ENCODE results near the gene HOXC9. TPM values are rescaled to one million over a fixed set of nuclear protein-coding genes. Genes with fewer than 3 reads are reported as not detected.

The HOXC9 gene
- total RNA-seq, 1 donor from 2014 or later, result 10.2 TPM

DNA sequence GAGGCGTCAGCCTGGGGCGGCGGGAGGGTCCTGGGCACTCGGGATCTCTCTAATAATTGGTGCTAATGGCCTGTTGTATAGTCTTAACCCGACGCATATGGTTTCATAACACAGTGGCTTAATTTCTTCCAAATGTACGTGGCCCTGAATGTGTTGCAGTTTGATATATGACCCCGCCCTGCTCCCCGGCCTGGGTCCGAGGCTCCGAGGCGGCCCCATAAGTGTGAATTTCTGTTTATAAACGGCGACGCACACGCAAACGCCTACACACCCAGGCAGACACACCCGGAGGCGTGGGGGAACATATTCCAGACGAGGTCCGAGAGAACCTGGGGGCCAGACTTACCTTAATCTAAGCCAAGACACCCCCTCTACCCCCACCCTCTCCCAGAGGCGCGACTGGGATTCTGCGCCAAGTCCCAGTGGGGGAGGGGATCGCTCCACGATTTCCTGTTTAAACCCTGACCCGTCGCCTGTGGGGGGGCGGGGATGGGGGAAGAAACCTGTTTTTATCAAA is 18.6 kb downstream of the HOXC9 start:
- ATAC-seq, result peak; percentile 52

GRCh38 chr12:54019091-54019811 is 19.3 kb downstream of the HOXC9 start:
- intact Hi-C loops (cut with DNase I), result no loop called here
- DNase-seq (ENCODE audit: low spot score) (no peak), ATAC-seq (peak; percentile 2)

More for the DNA sequence above, 18.6 kb downstream of the HOXC9 start:
- DNase-seq (ENCODE audit: low spot score), result peak; percentile 89
- intact Hi-C loops (cut with DNase I), result no loop called here

- ATAC-seq (no peak), DNase-seq (ENCODE audit: low spot score) (no peak)
- intact Hi-C loops (cut with DNase I), result no loop called here
These were observed 20.1 kb downstream of the HOXC9 start for GRCh38 chr12:54019924-54020590.

DNA sequence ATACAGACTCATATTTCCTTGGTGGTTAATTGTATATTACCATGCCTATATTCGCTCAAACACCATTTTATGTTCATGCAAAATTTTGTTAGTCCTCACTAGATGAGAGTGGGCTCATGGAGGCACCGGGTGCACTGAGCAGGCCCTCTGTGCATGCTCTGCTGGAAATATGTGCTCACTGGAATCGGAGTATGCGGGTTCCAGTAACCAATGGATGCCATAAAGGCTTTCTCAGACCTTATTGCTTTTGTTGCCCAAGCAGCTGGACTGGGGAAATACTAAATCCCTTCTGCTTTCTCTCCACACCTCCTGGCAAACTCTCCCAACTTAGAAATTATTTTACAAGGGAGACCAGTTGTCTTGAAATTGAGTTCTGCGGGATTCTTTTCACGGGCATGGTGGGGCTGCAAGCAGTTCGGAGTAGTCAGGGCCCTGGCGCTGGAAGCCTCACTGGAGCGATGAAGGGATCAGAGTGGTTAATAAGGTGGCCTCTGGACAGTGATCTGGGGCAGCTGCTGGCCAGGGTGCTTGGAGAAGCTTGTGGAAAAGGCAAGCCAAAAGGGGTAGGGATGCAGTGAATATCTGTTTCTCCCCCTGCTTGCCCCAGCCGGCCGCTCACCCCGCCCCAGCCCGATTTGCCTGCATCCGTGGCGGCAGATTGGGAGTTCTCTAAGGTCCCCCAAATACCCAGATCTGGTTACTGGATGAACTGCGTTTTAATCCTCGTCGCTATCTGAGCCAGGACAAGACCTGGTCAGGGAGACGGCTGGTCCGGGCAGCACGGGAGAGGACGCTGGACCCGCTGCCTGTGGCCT is 20.8 kb downstream of the HOXC9 start:
- ATAC-seq (no peak), DNase-seq (ENCODE audit: low spot score) (no peak)
- intact Hi-C loops (cut with DNase I), result no loop called here

DNA sequence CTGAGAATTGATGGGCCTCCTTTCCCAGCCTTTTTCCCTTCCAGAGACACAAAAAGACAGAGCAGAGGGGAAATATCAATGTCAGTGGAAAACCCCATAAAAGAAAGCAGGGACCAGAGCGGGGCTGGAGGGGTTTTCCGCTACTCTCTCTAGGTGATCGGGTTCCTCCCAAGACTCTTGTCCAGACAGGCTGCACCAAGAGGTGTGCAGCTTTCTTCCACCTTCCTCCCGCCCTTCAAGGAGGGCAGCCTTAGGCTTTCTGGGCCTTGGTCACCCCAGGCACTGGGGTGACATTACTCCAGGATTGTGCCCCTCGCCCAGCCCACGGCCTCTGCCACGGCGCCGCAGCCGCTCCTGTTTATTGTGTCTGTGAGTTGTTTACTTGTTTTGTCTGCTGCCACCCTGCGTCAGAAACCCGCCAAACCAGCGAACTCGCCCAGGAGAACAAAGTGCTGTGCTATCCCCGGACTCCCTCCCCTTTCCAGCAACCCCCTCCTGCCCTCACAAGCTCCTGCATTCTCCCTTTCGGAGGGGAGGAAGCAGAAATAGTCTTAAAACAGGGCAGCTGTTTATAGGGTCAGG is 21.6 kb downstream of the HOXC9 start:
- no peak for ATAC-seq
- intact Hi-C loops (cut with DNase I), result no loop called here
- DNase-seq (ENCODE audit: low spot score), result no peak

DNA sequence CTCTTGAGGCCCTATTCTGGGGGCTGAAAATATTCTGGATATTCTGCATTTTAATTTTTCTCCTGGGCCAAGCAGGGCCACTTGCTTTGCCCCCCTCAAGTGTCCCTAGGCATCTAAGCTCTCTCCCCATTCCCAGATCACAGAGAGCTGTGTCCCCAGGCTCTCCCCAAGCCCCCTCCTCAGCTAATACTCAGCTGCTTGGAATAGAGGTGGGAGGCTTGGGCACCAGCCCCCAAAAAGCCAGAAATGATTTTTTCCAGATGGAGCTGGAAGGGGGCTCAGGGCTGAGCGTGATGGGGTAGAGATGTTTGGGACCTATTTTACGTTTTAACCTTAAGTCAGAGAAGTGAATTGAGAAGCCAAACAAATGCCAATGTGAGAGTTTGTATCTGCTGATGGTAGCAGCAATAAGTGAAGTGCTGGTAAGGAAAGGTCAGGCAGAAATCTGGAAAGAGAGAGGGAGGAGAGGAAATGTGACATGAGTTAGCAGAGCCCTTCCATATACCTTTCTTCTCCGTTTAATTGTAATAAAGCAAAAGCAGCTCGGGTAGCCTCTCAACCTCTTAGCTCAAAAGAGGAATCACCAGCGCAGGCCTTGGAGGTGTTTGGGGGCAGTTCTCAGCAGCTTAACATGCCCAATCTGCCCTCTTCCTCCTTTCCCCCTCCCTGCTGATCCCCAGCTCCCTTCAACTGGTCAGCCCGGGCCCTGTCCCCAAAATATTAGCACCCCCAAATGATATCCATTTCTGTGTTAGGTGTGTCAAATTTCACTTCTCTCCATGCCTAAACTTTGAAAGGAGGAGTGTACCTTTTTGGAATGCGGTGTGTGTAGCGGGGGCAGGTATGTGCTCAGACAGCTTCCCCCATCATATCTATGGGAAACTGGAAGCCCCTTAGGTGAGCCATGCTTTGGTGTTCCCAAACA is 23.3 kb downstream of the HOXC9 start:
- no peak for ATAC-seq
- no peak for DNase-seq (ENCODE audit: low spot score)
- intact Hi-C loops (cut with DNase I), result no loop called here

DNA sequence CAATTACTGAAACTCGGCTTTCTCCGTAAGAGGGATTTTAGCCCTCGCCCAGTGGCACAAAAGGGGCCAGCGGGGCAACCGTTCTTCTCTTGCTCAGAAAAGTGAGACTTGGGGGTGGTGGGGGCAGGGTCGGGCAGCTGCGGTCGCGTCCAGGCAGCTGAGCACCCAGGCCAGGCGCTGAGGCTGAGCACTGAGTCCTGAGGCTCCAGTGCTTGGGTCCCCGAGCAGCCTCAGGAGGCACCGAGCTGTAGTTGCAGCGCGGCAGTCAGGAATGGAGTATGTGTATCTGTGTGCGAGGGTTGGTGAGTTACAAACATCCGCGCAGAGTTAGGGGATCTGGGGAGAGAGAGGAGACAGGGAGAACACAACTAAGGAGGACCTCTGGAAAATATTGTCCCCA is 24.2 kb downstream of the HOXC9 start:
- intact Hi-C loops (cut with DNase I), result no loop called here
- no peak for ATAC-seq
- no peak for DNase-seq (ENCODE audit: low spot score)

DNA sequence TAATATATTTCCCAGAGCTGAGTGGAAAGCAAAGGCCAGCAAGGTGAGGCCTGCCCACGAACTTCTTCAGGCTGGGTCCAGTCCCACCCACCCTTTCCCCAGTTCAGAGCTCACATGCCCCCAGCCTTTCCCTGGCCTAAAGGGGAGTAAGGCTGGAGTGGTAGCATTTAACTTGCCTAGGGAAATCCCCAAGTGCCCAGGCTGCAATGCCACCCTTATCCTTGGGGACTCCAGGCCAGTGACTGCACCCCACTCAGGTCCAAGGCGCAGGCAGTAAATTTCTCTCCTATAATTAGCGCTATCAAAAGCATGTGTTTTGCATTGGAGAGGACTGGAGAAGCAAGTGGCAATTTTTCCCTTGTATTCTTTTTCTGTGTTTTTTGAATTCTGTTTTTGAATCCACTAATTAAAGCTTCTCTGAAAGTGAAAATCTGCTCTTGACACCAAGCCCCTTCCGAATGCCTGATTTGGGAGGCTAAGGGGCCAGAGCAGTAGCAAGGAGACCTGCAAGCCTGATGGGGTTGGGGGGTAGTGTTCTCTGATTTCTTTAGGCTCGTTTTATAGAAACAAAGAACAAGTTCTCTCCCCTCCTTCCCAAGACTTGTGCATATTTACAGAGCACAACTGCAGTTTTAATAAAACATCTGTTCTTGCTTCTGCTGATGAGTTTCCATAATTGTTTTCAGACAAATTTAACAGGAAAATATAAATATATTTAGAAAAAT is 24.8 kb downstream of the HOXC9 start:
- ATAC-seq (no peak), DNase-seq (ENCODE audit: low spot score) (no peak)
- intact Hi-C loops (cut with DNase I), result no loop called here

GRCh38 chr12:54025499-54026405 is 25.8 kb downstream of the HOXC9 start:
- intact Hi-C loops (cut with DNase I), result loop anchor here (2.0 kb wide), 1 partner anchor 171 kb away; no protein-coding TSS in a partner anchor
- ATAC-seq, result no peak
- no peak for DNase-seq (ENCODE audit: low spot score)

DNA sequence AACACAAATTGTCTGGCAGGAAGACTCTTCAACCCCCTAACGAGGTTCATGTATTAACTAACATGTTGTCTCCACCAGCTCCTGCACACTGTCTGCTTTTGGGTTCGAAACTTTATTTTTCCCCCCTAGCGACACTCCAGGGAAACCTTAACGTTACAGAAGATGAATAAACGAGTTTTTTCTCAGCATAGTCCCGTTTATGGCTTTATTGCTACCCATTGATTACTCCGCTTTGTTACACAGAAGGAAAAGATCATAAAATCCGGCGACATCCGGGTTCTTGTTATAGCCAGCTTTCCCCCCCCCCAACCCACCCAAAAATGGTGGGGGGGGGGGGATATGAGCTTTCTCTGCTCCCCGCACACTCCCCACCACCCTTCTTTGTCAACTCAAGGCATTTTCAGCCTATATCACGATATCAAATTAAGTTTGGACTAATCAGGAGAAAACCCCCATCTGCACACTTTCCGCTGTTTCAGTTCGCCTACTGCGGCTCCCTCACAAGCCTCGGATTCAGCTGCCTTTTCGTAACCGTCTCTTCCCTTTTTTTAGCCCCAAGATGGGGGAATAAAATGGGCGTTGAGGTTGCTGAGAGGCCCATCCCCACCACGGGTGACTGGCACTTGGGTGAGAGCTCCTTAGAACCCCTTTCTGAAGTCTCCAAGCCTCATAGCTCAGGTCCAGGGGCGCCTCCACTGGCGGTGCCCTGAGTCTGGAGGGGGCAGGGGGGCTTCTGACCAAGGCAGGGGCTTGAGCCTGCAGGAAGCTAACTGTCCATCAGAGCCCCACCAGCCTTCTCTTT is 26.9 kb downstream of the HOXC9 start:
- intact Hi-C loops (cut with DNase I), result loop anchor here (2.0 kb wide), 1 partner anchor 170 kb away; no protein-coding TSS in a partner anchor
- ATAC-seq (no peak), DNase-seq (ENCODE audit: low spot score) (no peak)

GRCh38 chr12:54027442-54027786 is 27.5 kb downstream of the HOXC9 start:
- intact Hi-C loops (cut with DNase I), result loop anchor here (2.0 kb wide), 1 partner anchor 169 kb away; no protein-coding TSS in a partner anchor
- DNase-seq (ENCODE audit: low spot score) (no peak), ATAC-seq (no peak)

DNA sequence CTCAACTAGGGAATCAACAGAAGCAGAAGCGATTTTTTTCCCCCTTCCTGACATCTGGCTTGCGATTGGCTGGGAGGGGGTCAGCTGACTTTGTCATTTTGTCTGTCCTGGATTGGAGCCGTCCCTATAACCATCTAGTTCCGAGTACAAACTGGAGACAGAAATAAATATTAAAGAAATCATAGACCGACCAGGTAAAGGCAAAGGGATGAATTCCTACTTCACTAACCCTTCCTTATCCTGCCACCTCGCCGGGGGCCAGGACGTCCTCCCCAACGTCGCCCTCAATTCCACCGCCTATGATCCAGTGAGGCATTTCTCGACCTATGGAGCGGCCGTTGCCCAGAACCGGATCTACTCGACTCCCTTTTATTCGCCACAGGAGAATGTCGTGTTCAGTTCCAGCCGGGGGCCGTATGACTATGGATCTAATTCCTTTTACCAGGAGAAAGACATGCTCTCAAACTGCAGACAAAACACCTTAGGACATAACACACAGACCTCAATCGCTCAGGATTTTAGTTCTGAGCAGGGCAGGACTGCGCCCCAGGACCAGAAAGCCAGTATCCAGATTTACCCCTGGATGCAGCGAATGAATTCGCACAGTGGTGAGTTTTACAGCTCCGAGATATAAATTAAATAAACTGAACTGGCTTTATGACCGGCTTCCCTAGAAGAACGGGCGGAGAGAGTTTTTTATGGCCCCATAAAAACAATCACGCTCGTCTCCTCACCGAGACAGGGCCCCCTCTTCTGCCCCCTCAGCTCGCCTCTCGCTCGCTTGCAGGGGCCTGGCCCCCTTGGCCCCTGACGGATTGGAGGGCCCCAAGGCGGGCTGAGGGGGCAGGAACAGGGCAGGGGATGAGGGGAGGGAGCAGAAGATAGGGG is 28.6 kb downstream of the HOXC9 start, which contains the start of gene HOXC6:
Gene HOXC6 (plus strand): TSS at position 127 of the 888 bp plus-strand sequence. CDS start 82 bp downstream, at position 209.
- no peak for ATAC-seq
- intact Hi-C loops (cut with DNase I), result no loop called here
- peak; percentile 74 for DNase-seq (ENCODE audit: low spot score)

DNA sequence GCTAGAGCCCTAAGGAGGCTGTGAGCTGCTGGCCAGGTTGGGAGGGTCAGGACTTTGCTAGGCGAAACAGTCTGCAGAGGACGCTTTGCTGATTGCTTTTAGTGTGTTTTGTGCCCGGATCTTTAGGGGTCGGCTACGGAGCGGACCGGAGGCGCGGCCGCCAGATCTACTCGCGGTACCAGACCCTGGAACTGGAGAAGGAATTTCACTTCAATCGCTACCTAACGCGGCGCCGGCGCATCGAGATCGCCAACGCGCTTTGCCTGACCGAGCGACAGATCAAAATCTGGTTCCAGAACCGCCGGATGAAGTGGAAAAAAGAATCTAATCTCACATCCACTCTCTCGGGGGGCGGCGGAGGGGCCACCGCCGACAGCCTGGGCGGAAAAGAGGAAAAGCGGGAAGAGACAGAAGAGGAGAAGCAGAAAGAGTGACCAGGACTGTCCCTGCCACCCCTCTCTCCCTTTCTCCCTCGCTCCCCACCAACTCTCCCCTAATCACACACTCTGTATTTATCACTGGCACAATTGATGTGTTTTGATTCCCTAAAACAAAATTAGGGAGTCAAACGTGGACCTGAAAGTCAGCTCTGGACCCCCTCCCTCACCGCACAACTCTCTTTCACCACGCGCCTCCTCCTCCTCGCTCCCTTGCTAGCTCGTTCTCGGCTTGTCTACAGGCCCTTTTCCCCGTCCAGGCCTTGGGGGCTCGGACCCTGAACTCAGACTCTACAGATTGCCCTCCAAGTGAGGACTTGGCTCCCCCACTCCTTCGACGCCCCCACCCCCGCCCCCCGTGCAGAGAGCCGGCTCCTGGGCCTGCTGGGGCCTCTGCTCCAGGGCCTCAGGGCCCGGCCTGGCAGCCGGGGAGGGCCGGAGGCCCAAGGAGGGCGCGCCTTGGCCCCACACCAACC is 29.8 kb downstream of the HOXC9 start:
- intact Hi-C loops (cut with DNase I), result loop anchor here (5.0 kb wide), 1 partner anchor 98 kb away; no protein-coding TSS in a partner anchor
- no peak for DNase-seq (ENCODE audit: low spot score)
- ATAC-seq, result no peak

- intact Hi-C loops (cut with DNase I), result loop anchor here (5.0 kb wide), 1 partner anchor 97 kb away; no protein-coding TSS in a partner anchor
- ATAC-seq, result no peak
- no peak for DNase-seq (ENCODE audit: low spot score)
These were observed 30.5 kb downstream of the HOXC9 start for GRCh38 chr12:54030442-54030801.

Measured in sciatic nerve (tissue), 2 donors.